AML-193 (cell line): ENCODE results near the gene MNAT1.
A peak's percentile ranks its signal among the peaks of the same experiment; 100 is the strongest.
"Not testable (repeated sequence)": the region's sequence is repeated elsewhere in the genome, so short reads cannot be mapped to it uniquely, and the experiment has no call there.

Source experiments
- DNase-seq, 2 experiments: peaks; one replicate each; lab custom pipeline; 2025; lab: John Stamatoyannopoulos, UW

MNAT1 gene

DNA sequence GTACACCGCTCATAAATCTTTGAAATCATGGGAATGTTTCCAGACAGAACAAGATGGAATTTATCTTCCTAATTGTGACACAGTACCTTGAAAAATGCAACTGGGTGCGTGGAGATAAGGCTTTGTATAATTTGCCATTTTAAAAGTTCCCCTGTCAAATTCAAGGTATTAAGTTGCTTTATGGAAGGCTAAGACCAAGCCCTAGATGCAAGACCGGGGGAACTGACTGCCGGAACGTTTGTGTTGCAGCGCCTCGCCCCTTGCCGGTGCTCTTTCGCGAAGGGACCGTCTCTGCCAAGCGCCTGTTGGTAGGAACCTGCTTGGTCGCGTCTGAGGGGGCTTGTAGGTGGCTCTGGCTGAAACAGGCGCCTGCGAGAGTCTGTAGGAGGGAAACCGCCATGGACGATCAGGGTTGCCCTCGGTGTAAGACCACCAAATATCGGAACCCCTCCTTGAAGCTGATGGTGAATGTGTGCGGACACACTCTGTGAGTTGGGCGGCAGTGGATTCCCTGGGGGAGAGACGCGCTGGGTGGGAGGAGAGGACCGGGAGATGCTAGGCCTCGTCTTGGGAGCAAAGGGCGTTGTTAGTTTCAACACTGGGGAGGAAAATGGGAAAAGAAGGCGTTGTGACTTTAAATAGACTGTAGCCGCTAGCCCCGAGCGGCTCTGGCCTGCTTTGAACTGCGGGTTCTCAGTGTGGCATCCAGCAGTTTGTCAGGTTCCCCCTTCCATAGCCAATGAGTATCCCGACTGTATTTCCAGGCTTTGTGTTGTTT is at the start of gene MNAT1:
TSS of gene MNAT1 (plus strand) at position 297 of the 778 bp plus-strand sequence. CDS start at position 399, 102 bp downstream.
- DNase-seq: peak; percentile 69 to 84

DNA sequence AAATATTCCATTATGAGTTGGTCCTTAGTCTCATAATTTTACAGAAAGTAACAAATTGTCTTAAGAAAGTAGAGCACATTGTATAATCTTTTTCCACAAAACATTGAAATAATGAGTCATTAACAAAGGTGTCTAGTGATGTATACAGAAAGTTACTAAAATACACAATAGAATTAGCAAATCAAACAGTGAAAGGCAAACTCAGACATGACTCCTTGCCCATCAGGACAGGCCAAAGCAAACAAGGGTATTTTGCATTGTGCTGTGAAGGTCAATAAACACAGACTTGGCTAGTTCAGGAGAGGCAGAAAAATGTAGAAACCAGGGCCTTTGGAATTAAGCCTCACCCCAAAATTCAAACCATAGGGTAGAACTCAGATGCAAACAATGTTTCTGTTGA is 47.7 kb upstream of the MNAT1 start:
- no peak for DNase-seq

DNA sequence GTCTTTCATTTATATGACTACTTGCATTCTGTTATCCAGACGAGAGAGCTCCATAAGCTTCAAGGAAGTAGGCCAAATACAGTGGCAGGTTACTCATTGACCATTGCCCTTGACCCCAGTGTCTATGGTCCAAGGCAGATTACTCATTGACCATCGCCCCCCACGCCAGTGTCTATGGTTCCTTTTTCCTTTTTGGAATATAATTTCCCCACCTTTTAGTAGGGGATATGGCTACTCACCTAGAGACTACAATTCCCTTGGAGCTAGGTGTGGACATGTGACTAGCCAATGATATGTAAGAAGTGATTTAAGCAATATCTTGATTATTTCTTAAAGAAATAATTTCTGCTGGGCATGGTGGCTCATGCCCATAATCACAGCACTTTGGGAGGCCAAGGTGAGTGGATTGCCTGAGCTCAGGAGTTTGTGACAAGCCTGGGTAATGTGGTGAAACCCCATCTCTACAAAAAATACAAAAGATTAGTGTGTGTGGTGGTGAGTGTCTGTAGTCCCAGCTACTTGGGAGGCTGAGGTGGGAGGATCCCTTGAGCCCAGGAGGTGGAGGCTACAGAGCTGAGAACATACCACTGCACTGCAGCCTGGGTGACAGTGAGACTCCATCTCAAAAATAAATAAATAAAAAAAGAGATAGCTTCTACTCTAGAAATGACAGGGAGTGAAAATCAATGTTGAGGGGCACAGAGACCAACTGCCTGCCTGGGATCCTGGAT is 43.0 kb upstream of the MNAT1 start:
- DNase-seq: no peak

DNA sequence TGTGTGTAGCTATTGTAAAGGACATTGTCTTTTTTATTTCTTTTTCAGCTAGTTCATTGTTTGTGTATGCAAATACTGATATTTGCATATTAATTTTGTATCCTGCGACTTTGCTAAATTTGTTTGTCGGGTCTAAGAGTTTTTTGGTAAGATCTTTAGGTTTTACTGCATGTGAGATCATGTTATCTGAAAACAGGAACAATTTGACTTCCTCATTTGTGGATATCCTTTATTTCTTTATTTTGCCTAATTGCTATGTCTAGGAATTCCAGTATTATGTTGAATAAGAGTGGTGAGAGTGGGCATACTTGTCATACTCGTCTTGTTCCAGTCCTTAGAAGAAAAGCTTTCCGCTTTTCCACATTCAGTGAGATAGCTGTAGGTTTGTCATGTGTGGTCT is 39.2 kb upstream of the MNAT1 start:
- DNase-seq: peak; percentile 42 to 45

DNA sequence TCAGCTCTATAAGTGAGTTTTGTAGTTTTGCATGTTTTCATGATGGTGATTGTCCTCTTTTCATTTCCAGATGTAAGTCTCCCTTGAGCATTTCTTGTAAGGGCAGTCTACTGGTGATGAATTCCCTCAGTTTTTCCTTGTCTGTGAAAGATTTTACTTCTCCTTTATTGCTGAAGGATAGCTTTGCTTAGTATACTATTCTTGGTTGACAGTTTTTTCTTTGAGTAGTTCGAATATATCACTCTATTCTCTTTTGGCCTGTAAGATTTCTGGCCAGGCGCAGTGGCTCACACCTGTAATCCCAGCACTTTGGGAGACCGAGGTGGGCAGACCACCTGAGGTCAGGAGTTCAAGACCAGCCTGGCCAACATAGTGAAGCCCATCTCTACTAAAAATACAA is 34.0 kb upstream of the MNAT1 start:
- no peak for DNase-seq

DNA sequence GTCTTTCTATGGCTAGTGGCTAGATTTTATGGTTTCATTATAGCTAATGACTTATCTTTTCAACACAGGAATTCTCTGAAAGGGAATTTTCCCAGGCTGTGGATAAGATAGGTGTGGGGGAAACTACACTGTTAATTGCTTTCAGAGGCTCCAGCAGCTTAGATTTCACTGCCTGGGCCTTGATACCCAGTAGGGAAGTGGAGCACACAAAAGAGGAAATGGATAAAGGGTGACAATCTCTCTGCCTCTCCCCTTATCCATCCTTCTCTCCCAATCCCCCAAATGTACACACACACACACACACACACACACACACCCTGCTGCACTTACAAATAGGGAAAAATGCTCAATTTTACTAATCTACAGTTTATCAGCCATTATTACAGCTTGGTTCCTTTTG is 29.5 kb upstream of the MNAT1 start:
- DNase-seq: no peak

DNA sequence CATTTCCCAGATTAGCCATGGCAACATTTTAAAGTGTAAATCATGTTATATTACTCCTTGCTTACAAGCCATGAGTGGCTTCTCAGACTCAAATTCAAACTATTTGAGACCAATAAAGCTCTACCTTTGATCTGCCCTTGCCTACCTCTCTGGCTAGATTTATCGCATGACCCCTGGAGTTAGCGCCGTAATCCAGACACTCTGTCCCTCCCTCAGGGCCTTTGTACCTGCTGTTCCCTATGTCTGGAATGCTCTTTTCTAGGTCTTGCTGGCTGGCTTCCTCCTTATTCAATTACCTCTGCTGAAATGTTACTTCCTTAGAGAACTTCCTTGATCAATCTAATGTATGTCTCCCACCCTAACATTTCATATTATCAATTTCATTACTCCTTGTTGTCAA is 26.7 kb upstream of the MNAT1 start:
- DNase-seq: no peak

DNA sequence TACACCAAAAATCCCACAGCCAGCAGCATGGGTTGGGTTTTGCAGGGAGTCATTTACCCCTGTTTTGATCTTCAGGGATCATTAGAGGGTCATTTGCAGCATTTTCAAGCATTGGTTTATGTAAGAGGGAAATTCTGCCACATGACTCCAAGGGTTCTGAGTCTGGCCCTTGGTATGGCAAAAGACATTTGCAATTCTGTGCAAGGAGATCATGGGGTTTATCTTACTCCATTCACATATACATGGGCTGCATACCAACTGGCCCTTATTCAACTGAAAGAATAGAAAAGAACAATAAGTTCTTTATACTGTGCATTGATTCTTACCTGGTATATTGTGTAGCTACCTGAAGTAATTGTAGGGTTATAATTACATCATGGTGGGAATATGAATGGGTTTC is 24.1 kb upstream of the MNAT1 start:
- no peak for DNase-seq

DNA sequence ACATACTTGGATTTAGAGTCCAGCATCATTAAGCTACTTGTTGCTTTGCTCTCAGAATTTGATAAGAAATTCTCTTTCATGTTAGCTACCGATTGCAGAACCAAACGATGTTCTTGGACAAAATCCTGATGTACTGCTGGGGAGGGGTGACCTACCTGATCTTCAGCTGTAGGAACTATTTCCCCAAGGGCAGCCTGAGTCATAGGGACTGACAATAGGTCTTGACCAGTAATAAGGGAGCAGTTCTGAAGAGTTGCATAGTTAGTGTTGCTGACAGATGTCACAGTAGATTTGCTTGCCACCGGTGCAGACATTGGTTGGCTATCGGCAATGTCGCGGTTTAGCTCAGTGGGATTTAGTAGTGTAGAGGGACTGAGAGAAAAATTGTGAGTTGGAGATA is 21.0 kb upstream of the MNAT1 start:
- DNase-seq: no peak

DNA sequence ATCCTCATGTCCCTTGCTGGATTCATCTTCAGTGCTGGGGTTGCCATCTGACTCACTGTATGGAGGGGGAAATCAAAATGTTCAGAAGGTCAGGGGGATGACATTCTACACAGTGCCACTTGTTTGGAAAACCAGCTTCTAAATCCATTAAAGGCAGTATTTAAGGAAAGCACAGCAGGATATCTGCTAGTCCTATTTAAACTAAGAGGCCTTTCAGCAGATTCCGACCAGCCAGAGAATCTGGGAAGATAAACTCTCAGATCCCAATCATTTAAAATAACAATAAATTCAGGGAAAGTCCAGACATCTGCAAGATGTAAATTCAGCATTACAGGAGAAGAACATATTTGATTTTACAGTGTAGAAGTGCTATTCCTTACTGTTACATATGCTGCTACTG is 14.2 kb upstream of the MNAT1 start:
- DNase-seq: no peak

DNA sequence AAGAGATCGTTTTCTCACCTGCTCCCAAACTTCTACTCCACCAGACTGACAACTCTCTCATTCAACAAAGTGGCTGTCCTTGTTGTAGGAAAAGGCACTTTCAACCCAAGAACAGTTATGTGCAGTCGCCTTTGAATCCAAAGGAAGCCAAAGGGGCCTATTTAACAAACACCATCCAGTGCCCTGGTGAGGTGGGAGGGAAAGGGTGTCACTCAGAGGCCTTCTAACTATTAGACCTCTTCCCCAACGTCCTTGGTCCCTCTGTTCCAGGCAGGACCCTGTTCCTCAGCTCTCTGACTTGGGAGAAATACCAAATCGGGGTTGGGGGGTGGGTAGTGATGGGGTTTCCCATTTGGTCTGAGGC is 13.6 kb upstream of the MNAT1 start:
- DNase-seq: no peak

DNA sequence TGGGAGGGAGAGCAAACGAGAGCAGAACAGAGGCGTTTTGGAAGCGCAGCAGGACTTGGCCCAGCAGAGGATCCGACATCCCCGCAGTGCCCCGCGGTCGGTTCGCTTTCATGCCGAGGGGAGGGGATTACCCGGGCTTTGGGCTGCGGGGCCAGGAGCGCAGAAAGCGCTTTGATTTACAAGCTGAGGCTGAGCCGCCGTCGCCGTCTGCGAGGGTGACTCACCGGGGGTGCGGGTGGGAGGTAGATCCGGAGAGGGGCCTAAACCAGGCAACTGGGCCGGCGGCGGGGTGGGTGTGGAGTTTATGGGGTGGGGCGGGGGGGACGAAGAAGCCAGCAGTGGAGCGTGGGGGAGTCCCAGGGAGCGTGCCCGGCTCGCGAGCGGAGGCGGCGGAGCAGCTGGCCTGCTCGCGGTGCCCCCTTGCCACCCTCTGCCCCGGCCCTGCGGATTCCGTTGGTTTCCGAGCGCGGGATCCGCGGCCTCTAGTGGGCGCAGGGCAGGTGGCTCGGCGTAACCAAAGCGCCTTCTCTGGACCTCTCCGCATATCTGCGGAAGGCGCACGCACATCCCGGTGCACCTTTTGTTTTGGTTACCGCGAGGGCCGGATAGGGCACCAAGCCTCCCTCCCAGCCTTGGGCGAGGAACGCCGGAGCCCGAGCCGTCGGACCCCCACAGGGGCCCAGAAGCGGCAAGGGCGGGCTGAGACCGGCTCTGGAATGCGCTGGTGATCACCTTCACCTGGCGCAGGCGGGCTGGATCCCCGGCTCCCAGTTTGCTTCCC is 13.0 kb upstream of the MNAT1 start:
- no peak for DNase-seq

DNA sequence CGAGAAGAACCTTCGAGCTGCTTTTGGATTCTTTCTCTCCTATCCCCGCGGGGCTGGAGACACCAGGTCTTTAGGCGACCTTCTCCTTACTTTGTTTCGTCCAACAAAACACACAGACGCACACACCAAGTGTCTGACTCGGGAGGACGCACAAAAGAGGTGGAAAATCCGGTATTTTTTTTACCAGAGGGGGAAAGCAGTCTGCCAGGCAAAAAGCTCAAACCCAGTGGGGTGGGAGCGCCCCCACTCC is 12.5 kb upstream of the MNAT1 start:
- no peak for DNase-seq

DNA sequence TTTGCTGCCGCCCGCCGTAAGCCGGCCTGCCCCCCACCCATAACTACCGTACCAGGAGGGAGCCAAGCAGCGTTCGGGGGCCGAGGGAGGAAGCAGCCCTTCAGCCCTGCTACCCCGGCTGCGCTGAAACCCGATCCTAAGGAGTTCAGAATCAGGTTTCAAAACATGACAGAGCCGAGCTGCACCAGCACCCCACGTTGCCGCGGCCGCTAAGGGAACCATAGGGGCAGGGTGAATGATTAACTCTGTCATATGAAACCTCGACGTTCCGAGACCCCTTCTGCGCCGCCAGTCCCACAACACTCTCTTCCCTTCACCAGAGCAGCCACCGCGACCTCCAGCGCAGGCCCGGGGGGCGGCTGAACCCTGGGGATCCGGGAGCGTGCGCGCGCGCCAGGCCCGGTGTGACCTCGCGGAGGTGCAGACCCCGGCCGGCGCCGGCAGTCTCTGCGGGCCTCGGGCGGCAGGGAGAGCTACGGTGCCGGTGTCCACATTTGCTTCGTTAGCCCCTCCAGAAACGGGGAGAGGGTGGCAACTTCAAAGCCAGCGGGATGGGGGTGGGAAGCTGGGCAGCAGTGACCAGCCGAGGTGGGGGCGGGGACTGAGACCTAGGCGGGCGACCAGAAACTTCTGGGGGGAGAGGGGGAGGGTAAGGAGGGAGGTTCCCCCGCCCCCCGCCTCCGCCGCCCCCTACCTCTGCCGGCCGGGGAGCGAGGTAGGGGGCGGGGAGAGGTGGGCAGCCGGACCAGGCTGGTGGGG is 12.0 kb upstream of the MNAT1 start:
- no peak for DNase-seq

DNA sequence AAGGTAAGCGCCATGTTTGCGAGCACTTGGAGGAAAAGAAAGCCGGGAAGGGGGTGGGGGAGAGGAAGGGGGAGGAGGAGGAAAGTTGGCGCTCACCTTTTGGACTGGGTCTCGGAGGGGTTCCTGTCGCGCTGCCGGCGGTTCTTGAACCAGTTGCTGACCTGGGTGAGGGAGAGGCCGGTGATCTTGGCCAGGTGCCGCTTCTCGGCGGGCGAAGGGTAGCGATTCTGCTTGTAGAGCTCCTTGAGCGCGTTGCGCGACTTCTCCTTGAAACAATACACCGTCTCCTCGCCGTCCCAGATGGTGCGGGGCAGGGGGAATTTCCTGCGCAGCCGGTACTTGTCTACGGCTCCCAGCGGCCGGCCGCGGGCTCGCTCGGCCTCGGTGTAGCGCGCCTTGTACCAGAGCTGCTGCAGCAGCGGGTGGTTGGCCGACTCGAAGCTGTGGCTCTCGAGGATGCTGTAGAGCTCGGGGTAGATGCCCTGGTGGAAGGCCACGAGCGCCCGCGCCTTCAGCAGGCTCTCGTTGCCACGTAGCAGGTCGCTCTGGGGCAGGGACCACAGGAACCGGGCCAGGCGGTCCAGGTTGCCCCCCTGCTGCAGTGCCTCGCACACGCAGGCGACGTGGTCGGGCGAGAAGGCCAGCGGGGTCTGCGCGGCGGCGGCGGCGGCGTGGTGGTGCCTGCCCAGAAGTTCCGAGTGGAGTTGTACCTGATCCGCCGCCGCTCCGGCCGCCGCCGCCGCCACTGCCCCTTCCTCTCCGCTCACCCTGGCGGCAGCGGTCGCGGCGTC is 11.2 kb upstream of the MNAT1 start:
- DNase-seq: no peak

DNA sequence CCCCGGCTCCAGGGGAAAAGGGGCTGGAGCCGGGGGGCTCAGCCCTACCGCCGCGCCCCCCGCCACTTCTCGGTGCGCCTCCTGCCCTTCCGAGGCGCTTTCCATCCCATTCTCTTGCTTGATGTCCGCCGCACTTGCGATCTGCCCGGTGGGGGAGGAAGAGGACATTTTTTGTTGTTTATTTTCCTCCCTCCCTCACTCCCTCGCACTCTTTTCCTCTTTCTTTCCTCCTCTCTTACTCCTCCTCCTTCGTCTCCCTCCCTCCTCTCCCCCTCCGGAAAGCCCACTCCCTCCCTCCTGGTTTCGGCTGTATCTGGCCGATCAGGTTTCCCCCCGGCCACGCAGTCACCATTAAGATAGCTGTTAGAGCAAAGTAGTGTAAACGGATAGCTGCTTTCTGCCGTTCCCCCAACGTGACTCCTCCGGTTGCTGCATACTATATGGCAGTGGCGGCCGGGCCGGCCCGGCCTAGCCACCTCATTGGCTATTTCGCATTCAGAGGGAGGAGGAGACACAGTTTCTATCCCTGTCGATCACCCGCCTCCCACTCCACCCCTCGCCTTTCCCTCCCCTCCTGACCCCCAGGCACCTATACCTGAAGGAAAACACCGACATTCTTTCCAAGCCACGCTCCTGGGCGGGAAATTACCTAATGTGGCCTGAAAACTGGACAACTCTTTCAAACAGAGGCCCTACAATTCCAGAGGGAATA is 10.5 kb upstream of the MNAT1 start, which contains the start of gene SIX4:
TSS of gene SIX4 (minus strand) at position 445 of the 712 bp plus-strand sequence. CDS start at position 168, 277 bp downstream.
- DNase-seq: no peak

DNA sequence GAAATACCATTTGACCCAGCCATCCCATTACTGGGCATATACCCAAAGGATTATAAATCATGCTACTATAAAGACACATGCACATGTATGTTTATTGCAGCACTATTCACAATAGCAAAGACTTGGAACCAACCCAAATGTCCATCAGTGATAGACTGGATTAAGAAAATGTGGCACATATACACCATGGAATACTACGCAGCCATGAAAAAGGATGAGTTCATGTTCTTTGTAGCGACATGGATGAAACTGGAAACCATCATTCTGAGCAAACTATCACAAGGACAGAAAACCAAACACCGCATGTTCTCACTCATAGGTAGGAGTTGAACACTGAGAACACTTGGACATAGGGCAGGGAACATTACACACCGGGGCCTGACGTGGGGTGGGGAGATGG is 3.3 kb upstream of the MNAT1 start:
- not testable (repeated sequence) for DNase-seq

DNA sequence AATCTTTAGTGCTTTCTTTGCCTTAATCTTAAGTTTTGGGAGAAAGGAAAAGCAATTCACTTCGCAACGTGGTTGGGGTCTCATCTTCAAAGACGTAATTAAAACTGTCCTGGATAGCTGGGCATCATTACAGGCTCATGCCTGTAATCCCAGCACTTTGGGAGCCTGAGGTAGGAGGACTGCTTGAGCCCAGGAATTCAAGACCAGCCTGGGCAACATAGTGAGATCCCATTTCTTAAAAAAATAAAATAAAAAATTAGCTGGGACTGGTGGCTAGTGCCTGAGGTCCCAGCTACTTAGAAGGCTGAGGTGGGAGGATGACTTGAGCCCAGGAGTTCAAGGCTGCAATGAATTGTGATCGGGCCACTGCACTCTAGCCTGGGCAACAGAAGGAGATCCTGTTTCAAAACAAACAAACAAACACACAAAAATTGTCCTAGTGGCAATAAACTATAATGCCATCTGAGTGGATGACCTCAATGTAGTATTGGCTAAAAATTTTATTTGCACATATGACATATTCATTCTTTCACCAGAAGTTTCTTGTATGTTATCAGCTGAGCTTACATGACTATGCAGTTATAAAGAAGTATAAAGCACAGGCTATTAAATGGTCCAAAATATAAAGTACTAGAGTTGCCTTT is 1.6 kb upstream of the MNAT1 start:
- no peak for DNase-seq

DNA sequence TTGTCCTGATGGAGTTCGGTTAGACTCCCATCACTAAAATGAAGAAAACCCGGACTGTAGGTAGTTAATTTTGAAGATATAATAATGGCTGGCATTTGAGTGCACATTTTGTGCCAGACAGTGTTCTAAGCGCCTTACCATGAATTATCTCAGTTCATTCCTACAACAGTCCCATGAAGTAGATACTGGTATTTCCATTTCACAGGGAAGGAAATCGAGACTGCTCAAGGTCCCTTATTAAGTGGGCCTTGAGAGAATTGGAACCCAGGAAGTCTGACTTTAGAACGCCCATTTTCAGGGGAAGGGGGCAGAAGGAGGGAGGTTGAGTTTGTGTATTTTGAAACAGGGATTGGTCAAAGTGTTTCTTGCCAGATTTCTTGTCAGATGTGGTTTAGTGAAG is 855 bp downstream of the MNAT1 start:
- DNase-seq: no peak

DNA sequence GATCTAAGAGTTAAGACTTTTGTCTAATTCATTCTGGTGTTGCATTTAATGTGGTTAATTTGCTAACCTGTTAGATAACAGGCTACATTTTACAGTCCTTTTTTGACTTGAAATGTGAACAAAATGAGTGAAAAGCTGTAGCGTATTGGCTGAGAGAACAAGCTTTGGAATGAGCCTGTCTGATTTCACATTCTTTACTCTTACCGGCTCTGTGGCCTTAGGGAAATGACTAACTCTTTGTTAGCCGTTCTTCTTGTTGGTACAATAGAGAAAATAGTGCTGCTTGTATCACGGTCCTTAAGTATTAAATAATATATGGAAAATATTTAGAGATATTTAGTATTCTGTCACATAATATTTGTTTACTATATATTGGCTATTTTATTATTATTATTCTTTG is 1.9 kb downstream of the MNAT1 start:
- DNase-seq: peak; percentile 17 to 18
